Neuronal stem cell (in vitro differentiated cells): ENCODE measurements around the gene USE1.

ENCODE experiments used
- DNase-seq: peaks from one replicate; pipeline ENCODE4 v3.0.0-alpha.2; 2013; ENCODE audit warnings: low spot score
- H2AFZ ChIP-seq: one replicate; pipeline ENCODE4 v1.6.1; 2013; ENCODE audit warnings: mild to moderate bottlenecking, low read length, inconsistent platforms
- H2AK5ac ChIP-seq: 2 replicates; pipeline ENCODE4 v1.6.1; 2013; ENCODE audit warnings: low read depth, mild to moderate bottlenecking, inconsistent platforms, low read length, moderate library complexity, mixed read lengths
- H2BK120ac ChIP-seq: 2 replicates; pipeline ENCODE4 v1.6.1; 2013; ENCODE audit warnings: low read depth, mild to moderate bottlenecking, inconsistent platforms, low read length, moderate library complexity, mixed read lengths
- H2BK12ac ChIP-seq: one replicate; pipeline ENCODE4 v1.6.1; 2013; ENCODE audit warnings: low read length, inconsistent platforms
- H2BK15ac ChIP-seq: 2 replicates; pipeline ENCODE4 v1.6.1; 2013; ENCODE audit warnings: mild to moderate bottlenecking, low read length, inconsistent platforms, mixed read lengths
- H2BK5ac ChIP-seq: one replicate; pipeline ENCODE4 v1.6.1; 2013; ENCODE audit warnings: inconsistent platforms, mild to moderate bottlenecking, low read length, moderate library complexity
- H3K14ac ChIP-seq: one replicate; pipeline ENCODE4 v1.6.1; 2013; ENCODE audit warnings: low read length, inconsistent platforms
- H3K18ac ChIP-seq: 2 replicates; pipeline ENCODE4 v1.6.1; 2013; ENCODE audit warnings: low read length, inconsistent platforms
- H3K23ac ChIP-seq: 2 replicates; pipeline ENCODE4 v1.6.1; 2013; ENCODE audit warnings: low read depth, mild to moderate bottlenecking, mixed read lengths, low read length, inconsistent platforms; ENCODE audit not compliant: poor library complexity
- H3K27ac ChIP-seq: replicated peaks from 3 replicates; pipeline ENCODE4 v1.5.1; 2013; ENCODE audit warnings: low read length, inconsistent platforms
- H3K27me3 ChIP-seq, 3 experiments: 2 replicates each; pipeline ENCODE4 v1.6.1; 2013; ENCODE audit warnings: low read length in 3 of 3, mild to moderate bottlenecking in 2 of 3, inconsistent platforms in 1 of 3, low read depth in 1 of 3, mixed read lengths in 1 of 3, moderate library complexity in 1 of 3; ENCODE audit not compliant: control insufficient read depth in 3 of 3, insufficient read depth in 3 of 3
- H3K36me3 ChIP-seq, 2 donors: replicated peaks in 1 of 2; 2 replicates each; pipeline ENCODE4 v1.6.1; 2013; ENCODE audit warnings: low read length in 2 of 2; ENCODE audit not compliant: control insufficient read depth in 2 of 2, insufficient read depth in 2 of 2
- H3K4ac ChIP-seq: 2 replicates; pipeline ENCODE4 v1.6.1; 2013; ENCODE audit warnings: inconsistent platforms, mild to moderate bottlenecking, low read length, moderate library complexity
- H3K4me1 ChIP-seq, 2 donors: 1 replicate in 1 of 2; 2 replicates in 1 of 2; pipeline ENCODE4 v1.6.1; 2013; ENCODE audit warnings: low read length in 2 of 2, low read depth in 1 of 2; ENCODE audit not compliant: control insufficient read depth in 2 of 2, insufficient read depth in 1 of 2
- H3K4me2 ChIP-seq: one replicate; pipeline ENCODE4 v1.6.1; 2013; ENCODE audit warnings: mild to moderate bottlenecking, low read length, inconsistent platforms; ENCODE audit not compliant: insufficient read depth, poor library complexity, severe bottlenecking
- H3K4me3 ChIP-seq, 2 donors: 2 replicates each; pipeline ENCODE4 v1.5.1; 2013; ENCODE audit warnings: low read length in 2 of 2, mild to moderate bottlenecking in 2 of 2, inconsistent platforms in 1 of 2, moderate library complexity in 1 of 2
- H3K79me1 ChIP-seq: one replicate; pipeline ENCODE4 v1.6.1; 2013; ENCODE audit warnings: low read depth, mild to moderate bottlenecking, inconsistent platforms, low read length, moderate library complexity
- H3K9ac ChIP-seq: one replicate; pipeline ENCODE4 v1.6.1; 2013; ENCODE audit warnings: mild to moderate bottlenecking, low read depth, low read length, inconsistent platforms; ENCODE audit not compliant: poor library complexity
- H3K9me3 ChIP-seq, 2 donors: replicated peaks in 1 of 2; 2 replicates each; pipeline versions ENCODE3 to v1.6.1; 2013; ENCODE audit warnings: low read length in 2 of 2, mild to moderate bottlenecking in 2 of 2, inconsistent platforms in 1 of 2, low read depth in 1 of 2, mixed read lengths in 1 of 2, moderate library complexity in 1 of 2; ENCODE audit not compliant: control insufficient read depth in 2 of 2, insufficient read depth in 1 of 2
- H4K8ac ChIP-seq: one replicate; pipeline ENCODE4 v1.6.1; 2013; ENCODE audit warnings: low read depth, mild to moderate bottlenecking, inconsistent platforms, low read length, moderate library complexity
- H4K91ac ChIP-seq: one replicate; pipeline ENCODE4 v1.6.1; 2013; ENCODE audit warnings: low read length, low read depth, mild to moderate bottlenecking, inconsistent platforms; ENCODE audit not compliant: poor library complexity
- WGBS, 2 donors: extraction: QIAGEN DNeasy Blood & Tissue Kit; methylation state at CpG; one replicate each; pipeline ENCODE4 v1.1.7; 2013; ENCODE audit warnings: missing lambda C conversion rate in 2 of 2, mixed read lengths in 1 of 2; ENCODE audit not compliant: insufficient read length in 2 of 2, insufficient replicate concordance in 1 of 2; ENCODE audit errors: extremely low coverage in 2 of 2; 5-methylcytosine and 5-hydroxymethylcytosine counted together

USE1 gene

GRCh38 chr19:17196610-17197009 lies 18.5 kb upstream of the USE1 start:
- Histone ChIP-seq H3K27ac (no peak overlapping the region), H2AFZ (no peak overlapping the region), H3K14ac (no peak overlapping the region), H4K91ac (no peak overlapping the region), H3K4me3 (no peak overlapping the region), H3K4me2 (no peak overlapping the region), H3K9me3 (no peaks in the 10 kb centered on the region), H2AK5ac (no peak overlapping the region), H3K27me3 (no peaks in the 10 kb centered on the region), H3K23ac (no peak overlapping the region), H3K4ac (no peak overlapping the region), H3K9ac (no peak overlapping the region), H3K79me1 (peaks cover 1% of the 10 kb centered on the region), H2BK12ac (no peak overlapping the region), H2BK15ac (no peak overlapping the region), H3K36me3 (peaks cover 40 to 91% of the 10 kb centered on the region in 2 donors), H3K18ac (no peak overlapping the region), H2BK5ac (no peak overlapping the region), H4K8ac (no peak overlapping the region), H2BK120ac (no peak overlapping the region), H3K4me1 (no peaks in the 10 kb centered on the region)
- 100% methylated on average over 3 of the region's 7 CpGs; no CpG with 5 or more reads in 1 of the 2 donors for WGBS, 2 donors
- no peak for DNase-seq

- Histone ChIP-seq H4K8ac (no peak overlapping the region), H3K36me3 (peaks cover 47 to 95% of the 10 kb centered on the region in 2 donors), H3K27ac (no peak overlapping the region), H3K9me3 (peaks cover 0 to 4% of the 10 kb centered on the region in 2 donors), H3K4ac (no peak overlapping the region), H2BK15ac (no peak overlapping the region), H3K14ac (no peak overlapping the region), H3K4me2 (no peak overlapping the region), H3K4me1 (no peaks in the 10 kb centered on the region), H3K79me1 (peaks cover 3% of the 10 kb centered on the region), H2BK5ac (no peak overlapping the region), H3K18ac (no peak overlapping the region), H3K23ac (no peak overlapping the region), H4K91ac (no peak overlapping the region), H2BK12ac (no peak overlapping the region), H3K9ac (no peak overlapping the region), H2BK120ac (no peak overlapping the region), H3K4me3 (no peak overlapping the region), H3K27me3 (no peaks in the 10 kb centered on the region), H2AFZ (no peak overlapping the region), H2AK5ac (no peak overlapping the region)
- WGBS, 2 donors: no CpG with 5 or more reads among the region's 16 CpGs
- no peak for DNase-seq
These were observed 17.5 kb upstream of the USE1 start for GRCh38 chr19:17197666-17198065.

- Histone ChIP-seq H2AK5ac (no peak overlapping the region), H3K4me3 (no peak overlapping the region), H2AFZ (no peak overlapping the region), H3K79me1 (peaks cover 6% of the 10 kb centered on the region), H3K27me3 (no peaks in the 10 kb centered on the region), H3K4me2 (no peak overlapping the region), H3K23ac (no peak overlapping the region), H4K91ac (no peak overlapping the region), H3K27ac (no peak overlapping the region), H4K8ac (no peak overlapping the region), H3K9ac (no peak overlapping the region), H3K18ac (no peak overlapping the region), H2BK12ac (no peak overlapping the region), H3K36me3 (peaks cover 31 to 90% of the 10 kb centered on the region in 2 donors), H3K14ac (no peak overlapping the region), H3K9me3 (peaks cover 0 to 4% of the 10 kb centered on the region in 2 donors), H2BK5ac (no peak overlapping the region), H3K4ac (no peak overlapping the region), H3K4me1 (no peaks in the 10 kb centered on the region), H2BK120ac (no peak overlapping the region), H2BK15ac (no peak overlapping the region)
- no peak for DNase-seq
- WGBS, 2 donors: no CpG with 5 or more reads among the region's 16 CpGs
These were observed 14.6 kb upstream of the USE1 start for GRCh38 chr19:17200408-17201079.

DNA sequence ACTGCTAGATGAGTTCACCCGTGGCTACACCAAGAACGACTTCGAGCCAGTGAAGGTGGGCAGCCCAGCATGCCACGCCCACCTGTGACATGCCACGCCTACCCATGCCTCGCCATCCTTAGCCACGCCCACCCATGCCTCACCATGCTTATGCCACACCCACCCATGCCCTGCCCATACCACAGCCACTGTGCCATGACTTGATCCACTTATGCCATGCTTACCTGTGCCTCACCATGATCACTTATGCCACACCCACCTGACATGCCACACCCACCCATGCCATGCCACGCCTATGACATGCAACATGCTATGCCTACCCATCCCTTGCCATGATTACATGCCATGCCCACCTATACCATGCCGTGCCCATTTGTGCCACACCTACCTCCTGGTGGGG lies 12.9 kb upstream of the USE1 start:
- H3K4me2 ChIP-seq: no peak overlapping the region
- H3K14ac ChIP-seq: no peak overlapping the region
- peaks cover 4 to 6% of the 10 kb centered on the region in 2 donors for H3K9me3 ChIP-seq
- no peak overlapping the region for H2BK15ac ChIP-seq
- peaks cover 6% of the 10 kb centered on the region for H3K79me1 ChIP-seq
- H3K4me3 ChIP-seq: peak overlapping the region in 1 of 2 donors; percentile 20
- H2BK5ac ChIP-seq: no peak overlapping the region
- peak overlapping the region; percentile 70 for H3K9ac ChIP-seq
- no peak for DNase-seq
- no peaks in the 10 kb centered on the region for H3K27me3 ChIP-seq
- no peak overlapping the region for H4K91ac ChIP-seq
- H4K8ac ChIP-seq: no peak overlapping the region
- H3K27ac ChIP-seq: no peak overlapping the region
- no peak overlapping the region for H2BK12ac ChIP-seq
- no peak overlapping the region for H3K4ac ChIP-seq
- peaks cover 37 to 94% of the 10 kb centered on the region in 2 donors for H3K36me3 ChIP-seq
- no peak overlapping the region for H2BK120ac ChIP-seq
- no peak overlapping the region for H2AK5ac ChIP-seq
- no peaks in the 10 kb centered on the region for H3K4me1 ChIP-seq
- no peak overlapping the region for H3K18ac ChIP-seq
- H2AFZ ChIP-seq: no peak overlapping the region
- WGBS, 2 donors: no CpG with 5 or more reads among the region's 9 CpGs
- H3K23ac ChIP-seq: no peak overlapping the region
